ENCODE measurements around the gene NMNAT2.

The NMNAT2 gene

GRCh38 chr1:183259924-183260323 is 158.3 kb downstream of the NMNAT2 start:
- in situ Hi-C loops (cut with HindIII; ENCODE audit: low sequenced_read_pairs) = no loop called here
- no peak for TF ChIP-seq CTCF (IDR thresholded peaks at IDR 0.05; ENCODE audit: low read depth, low read length)
- no peak for DNase-seq (ENCODE audit: low read depth, low spot score)
- H3K4me3 ChIP-seq (ENCODE audit: low read depth, low read length) = no peak overlapping the region

- no peak for TF ChIP-seq CTCF (IDR thresholded peaks at IDR 0.05; ENCODE audit: low read depth, low read length)
- DNase-seq (ENCODE audit: low read depth, low spot score) = no peak
- no peak overlapping the region for H3K4me3 ChIP-seq (ENCODE audit: low read depth, low read length)
- in situ Hi-C loops (cut with HindIII; ENCODE audit: low sequenced_read_pairs) = no loop called here
Observed at GRCh38 chr1:183255073-183255472, 163.1 kb downstream of the NMNAT2 start.

GRCh38 chr1:183251959-183252450 is 166.2 kb downstream of the NMNAT2 start:
- in situ Hi-C loops (cut with HindIII; ENCODE audit: low sequenced_read_pairs) = no loop called here
- DNase-seq (ENCODE audit: low read depth, low spot score) = no peak
- no peak overlapping the region for H3K4me3 ChIP-seq (ENCODE audit: low read depth, low read length)
- TF ChIP-seq CTCF (IDR thresholded peaks at IDR 0.05; ENCODE audit: low read depth, low read length) = no peak

GRCh38 chr1:183251101-183251958 is 166.8 kb downstream of the NMNAT2 start:
- TF ChIP-seq CTCF (IDR thresholded peaks at IDR 0.05; ENCODE audit: low read depth, low read length) = no peak
- no peak for DNase-seq (ENCODE audit: low read depth, low spot score)
- in situ Hi-C loops (cut with HindIII; ENCODE audit: low sequenced_read_pairs) = no loop called here
- H3K4me3 ChIP-seq (ENCODE audit: low read depth, low read length) = no peak overlapping the region

GRCh38 chr1:183249941-183250452 is 168.2 kb downstream of the NMNAT2 start:
- no peak for TF ChIP-seq CTCF (IDR thresholded peaks at IDR 0.05; ENCODE audit: low read depth, low read length)
- DNase-seq (ENCODE audit: low read depth, low spot score) = no peak
- in situ Hi-C loops (cut with HindIII; ENCODE audit: low sequenced_read_pairs) = no loop called here
- no peak overlapping the region for H3K4me3 ChIP-seq (ENCODE audit: low read depth, low read length)

GRCh38 chr1:183248989-183249691 is 169.0 kb downstream of the NMNAT2 start:
- no peak for DNase-seq (ENCODE audit: low read depth, low spot score)
- no peak for TF ChIP-seq CTCF (IDR thresholded peaks at IDR 0.05; ENCODE audit: low read depth, low read length)
- H3K4me3 ChIP-seq (ENCODE audit: low read depth, low read length) = no peak overlapping the region
- in situ Hi-C loops (cut with HindIII; ENCODE audit: low sequenced_read_pairs) = no loop called here
